GM12891 (cell line): Measurements from ENCODE around the gene HOXD4.
A peak's percentile ranks its signal among the peaks of the same experiment; 100 is the strongest.

Source experiments
- DNase-seq: peaks from one replicate; pipeline ENCODE4 v3.0.0; 2011; ENCODE audit warnings: low spot score; ENCODE audit not compliant: insufficient read length
- FAIRE-seq: peaks from 2 replicates; lab custom pipeline; 2011; peaks lifted over from hg19 to GRCh38; lab: Jason Lieb, UNC
- PAX5 ChIP-seq: IDR thresholded peaks from 2 replicates; pipeline ENCODE4 v1.6.1; 2011; ENCODE audit warnings: low read length, moderate library complexity, mild to moderate bottlenecking; ENCODE audit not compliant: insufficient read depth, severe bottlenecking
- POLR2A ChIP-seq: IDR thresholded peaks from 2 replicates; pipeline ENCODE4 v1.6.1; 2011; ENCODE audit warnings: low read depth, low read length, control low read depth
- POLR2AphosphoS5 ChIP-seq: IDR thresholded peaks from 2 replicates; pipeline ENCODE4 v1.6.1; 2011; ENCODE audit warnings: low read depth, low read length, control low read depth
- POU2F2 ChIP-seq: IDR thresholded peaks from 2 replicates; pipeline ENCODE4 v1.6.1; 2011; ENCODE audit warnings: low read depth, mild to moderate bottlenecking, control low read depth, low read length, moderate library complexity
- SPI1 ChIP-seq: IDR thresholded peaks from 2 replicates; pipeline ENCODE4 v1.6.1; 2011; ENCODE audit warnings: low read depth, low read length, control low read depth
- TAF1 ChIP-seq: IDR thresholded peaks from 2 replicates; pipeline ENCODE4 v1.6.1; 2011; ENCODE audit warnings: low read depth, low read length, control low read depth

Gene HOXD4

GRCh38 chr2:176171351-176172006 lies 20.1 kb downstream of the HOXD4 start:
- FAIRE-seq (no peak), DNase-seq (no peak)
- TF ChIP-seq PAX5, result no peak

- FAIRE-seq, result no peak
- TF ChIP-seq POU2F2 (no peak), POLR2AphosphoS5 (no peak), POLR2A (no peak), TAF1 (no peak), SPI1 (no peak)
- no peak for DNase-seq
These were observed 20.9 kb downstream of the HOXD4 start for GRCh38 chr2:176172007-176172894.

- TF ChIP-seq SPI1 (no peak), TAF1 (no peak), POU2F2 (no peak), POLR2AphosphoS5 (no peak), POLR2A (no peak), PAX5 (no peak)
- DNase-seq (no peak), FAIRE-seq (no peak)
These were observed 21.7 kb downstream of the HOXD4 start for GRCh38 chr2:176172895-176173566.

GRCh38 chr2:176173567-176174381 lies 22.4 kb downstream of the HOXD4 start:
- no peak for FAIRE-seq
- no peak for DNase-seq
- no peak for TF ChIP-seq SPI1
- no peak for TF ChIP-seq TAF1
- TF ChIP-seq POLR2A, result no peak
- TF ChIP-seq PAX5, result no peak
- no peak for TF ChIP-seq POU2F2
- no peak for TF ChIP-seq POLR2AphosphoS5

- DNase-seq, result no peak
These were observed 23.1 kb downstream of the HOXD4 start for GRCh38 chr2:176174382-176174823.

GRCh38 chr2:176174824-176175708 lies 23.7 kb downstream of the HOXD4 start:
- FAIRE-seq (no peak), DNase-seq (no peak)
- TF ChIP-seq POLR2A, result no peak
- no peak for TF ChIP-seq POLR2AphosphoS5
- TF ChIP-seq TAF1, result no peak
- TF ChIP-seq PAX5, result no peak
- TF ChIP-seq POU2F2, result no peak
- no peak for TF ChIP-seq SPI1

More at GRCh38 chr2:176174382-176174823, 23.1 kb downstream of the HOXD4 start:
- TF ChIP-seq POLR2A (no peak), POU2F2 (no peak), TAF1 (no peak), POLR2AphosphoS5 (no peak), SPI1 (no peak), PAX5 (no peak)
- FAIRE-seq, result no peak

- no peak for FAIRE-seq
- no peak for TF ChIP-seq POU2F2
- peak; percentile 52; the same call in 1 of the 2 replicates for TF ChIP-seq SPI1
- DNase-seq, result no peak
These were observed 24.6 kb downstream of the HOXD4 start for GRCh38 chr2:176175709-176176607.

- no peak for DNase-seq
- no peak for TF ChIP-seq SPI1
- no peak for TF ChIP-seq PAX5
- TF ChIP-seq POLR2AphosphoS5, result no peak
- no peak for TF ChIP-seq POU2F2
- TF ChIP-seq POLR2A, result no peak
- TF ChIP-seq TAF1, result no peak
- no peak for FAIRE-seq
These were observed 26.3 kb downstream of the HOXD4 start for GRCh38 chr2:176177580-176178037.
